Epithelial cell of proximal tubule (primary cell): ENCODE measurements around the gene SPDYE3. TPM values are rescaled to one million over a fixed set of nuclear protein-coding genes. Genes with fewer than 3 reads are reported as not detected.
"Not testable (repeated sequence)": the region's sequence is repeated elsewhere in the genome, so short reads cannot be mapped to it uniquely, and the experiment has no call there.

Experiments used
- DNase-seq: peaks from one replicate; pipeline ENCODE4 v3.0.0-alpha.2; 2011; ENCODE audit warnings: low read depth
- H3K4me3 ChIP-seq: 2 replicates; pipeline ENCODE4 v1.5.1; 2011; ENCODE audit warnings: low read depth, mild to moderate bottlenecking, low read length
- CTCF ChIP-seq: conservative IDR thresholded peaks from 2 replicates; pipeline ENCODE4 v1.5.1; 2012; ENCODE audit warnings: low read depth, mild to moderate bottlenecking, low read length
- total RNA-seq: library from RNA; depleted of rRNA; stranded (reverse); fragments of >200 nt; gene quantifications from 2 replicates; pipeline ENCODE4 v1.2.3, GENCODE V29; 2015

Gene SPDYE3
- total RNA-seq, 1 donor from 2014 or later: not detected

- DNase-seq: no peak
- no peak for TF ChIP-seq CTCF
- H3K4me3 ChIP-seq: no peak overlapping the region
These were observed 49.6 kb downstream of the SPDYE3 start for GRCh38 chr7:100357131-100357561.

- H3K4me3 ChIP-seq: no peak within 1 kb of the TSS
- DNase-seq: no peak
- TF ChIP-seq CTCF: peak; percentile 43
These were observed 50.7 kb downstream of the SPDYE3 start, which contains the start of gene PILRB for GRCh38 chr7:100358027-100358856. TSS of gene PILRB (plus strand) at chr7:100358117. CDS start at chr7:100358303, 186 bp downstream.

- no peak for DNase-seq
- no peak for TF ChIP-seq CTCF
These were observed 51.3 kb downstream of the SPDYE3 start for GRCh38 chr7:100358857-100359212.

GRCh38 chr7:100360135-100360854, 52.8 kb downstream of the SPDYE3 start:
- DNase-seq: no peak
- no peak overlapping the region for H3K4me3 ChIP-seq
- TF ChIP-seq CTCF: no peak

More at GRCh38 chr7:100358857-100359212, 51.3 kb downstream of the SPDYE3 start:
- no peak overlapping the region for H3K4me3 ChIP-seq

- TF ChIP-seq CTCF: no peak
- DNase-seq: no peak
- no peak overlapping the region for H3K4me3 ChIP-seq
These were observed 55.6 kb downstream of the SPDYE3 start for GRCh38 chr7:100363098-100363497.

GRCh38 chr7:100363797-100364196, 56.3 kb downstream of the SPDYE3 start:
- H3K4me3 ChIP-seq, DNase-seq: not testable (repeated sequence)

GRCh38 chr7:100364480-100364879, 57.0 kb downstream of the SPDYE3 start:
- H3K4me3 ChIP-seq: no peak overlapping the region
- no peak for TF ChIP-seq CTCF
- DNase-seq: no peak

- DNase-seq, H3K4me3 ChIP-seq: not testable (repeated sequence)
These were observed 58.5 kb downstream of the SPDYE3 start for GRCh38 chr7:100365998-100366367.
